ENCODE data around the gene GYPC.

GYPC gene

GRCh38 chr2:126652323-126652891, 3.6 kb upstream of the GYPC start:
- no peak for DNase-seq

DNA sequence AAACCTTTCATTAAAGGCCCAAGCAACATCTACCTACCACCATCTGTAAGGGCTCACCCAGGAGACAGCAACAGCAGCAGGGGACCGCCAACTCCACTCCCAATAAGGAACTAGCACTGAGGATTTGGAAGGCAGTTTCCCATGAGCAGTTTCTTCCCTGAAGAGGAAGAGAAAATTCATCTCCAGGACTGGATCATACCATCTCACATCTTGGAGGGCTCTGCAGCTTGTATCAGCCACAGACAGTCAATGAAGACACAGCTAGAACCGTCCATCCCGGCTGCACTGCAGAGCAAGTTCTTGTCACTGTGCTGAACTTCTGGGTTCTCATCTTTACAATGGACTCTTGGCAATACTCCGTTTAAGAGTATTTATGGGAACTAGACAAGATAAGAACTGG, 2.8 kb upstream of the GYPC start:
- DNase-seq: no peak

- DNase-seq: no peak
Observed at GRCh38 chr2:126653761-126654160, 2.2 kb upstream of the GYPC start.

- DNase-seq: no peak
Observed at GRCh38 chr2:126655051-126655450, 907 bp upstream of the GYPC start.

DNA sequence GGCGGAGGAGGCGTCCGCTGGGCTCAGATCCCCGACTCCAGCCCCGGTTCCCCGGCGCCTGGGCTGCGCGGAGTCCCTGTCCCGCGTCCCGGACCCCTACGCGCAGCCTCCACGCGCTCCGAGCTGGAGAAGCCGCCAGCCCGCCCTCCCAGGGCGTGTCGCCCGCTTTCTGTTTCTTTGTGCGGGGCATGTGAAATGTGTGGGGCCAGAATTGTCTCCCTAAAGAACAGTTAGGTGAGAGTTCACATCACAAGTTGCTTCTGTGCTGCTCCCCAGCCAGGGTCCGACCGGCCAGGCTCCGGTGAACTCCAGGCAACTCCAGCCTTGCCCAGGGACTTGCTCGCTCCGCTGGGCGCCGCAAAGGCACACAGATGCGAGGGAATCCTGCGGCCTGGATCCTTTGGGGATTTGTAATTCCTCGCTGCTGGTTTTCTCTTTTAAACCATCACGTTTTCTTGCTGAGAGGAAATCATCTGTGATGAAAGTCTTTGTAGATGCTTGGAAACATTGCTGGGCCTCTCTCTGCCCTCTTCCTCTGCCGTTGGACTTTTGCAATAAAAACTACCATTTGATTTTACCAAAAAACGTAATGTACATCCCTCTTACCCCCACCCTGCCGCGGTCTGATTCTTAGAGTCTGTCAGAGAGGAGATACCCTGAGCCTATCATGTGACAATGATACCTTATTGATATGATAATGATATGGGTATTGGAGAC, 631 bp downstream of the GYPC start:
- DNase-seq: no peak

- no peak for DNase-seq
Observed at GRCh38 chr2:126657148-126657635, 1.2 kb downstream of the GYPC start.

- no peak for DNase-seq
Observed at GRCh38 chr2:126657636-126658318, 1.8 kb downstream of the GYPC start.

GRCh38 chr2:126658319-126658904, 2.5 kb downstream of the GYPC start:
- DNase-seq: no peak

DNA sequence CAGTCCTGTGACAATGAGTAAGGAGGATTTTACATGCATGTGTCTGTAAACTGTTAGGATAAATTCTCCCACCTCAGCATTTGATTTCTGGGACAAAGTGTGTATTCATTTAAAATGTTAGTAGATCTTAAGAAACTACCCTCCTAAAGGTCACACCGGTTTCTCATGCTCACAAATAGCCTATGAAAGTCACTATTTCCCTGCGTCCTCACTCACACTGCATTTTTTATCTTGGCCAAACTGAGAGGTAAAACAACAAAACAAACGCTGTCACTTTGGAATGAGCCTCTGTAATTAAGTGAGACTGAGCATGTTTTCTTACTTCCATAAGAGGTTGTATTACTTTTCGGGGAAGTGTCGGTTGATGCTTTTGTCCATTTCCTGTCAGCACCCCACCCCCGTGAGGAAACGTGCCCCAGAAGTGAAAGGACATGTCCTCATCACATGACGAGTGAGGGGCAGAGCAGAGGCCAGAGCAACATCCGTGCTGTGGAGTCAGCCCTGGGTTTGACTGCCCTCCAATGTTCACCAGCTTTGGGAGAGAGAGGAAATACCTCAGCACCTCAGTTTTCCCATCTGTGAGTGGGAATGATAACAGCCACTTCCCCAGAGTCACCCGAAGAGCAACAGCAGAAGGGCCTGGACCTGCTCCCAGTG, 3.1 kb downstream of the GYPC start:
- no peak for DNase-seq

DNA sequence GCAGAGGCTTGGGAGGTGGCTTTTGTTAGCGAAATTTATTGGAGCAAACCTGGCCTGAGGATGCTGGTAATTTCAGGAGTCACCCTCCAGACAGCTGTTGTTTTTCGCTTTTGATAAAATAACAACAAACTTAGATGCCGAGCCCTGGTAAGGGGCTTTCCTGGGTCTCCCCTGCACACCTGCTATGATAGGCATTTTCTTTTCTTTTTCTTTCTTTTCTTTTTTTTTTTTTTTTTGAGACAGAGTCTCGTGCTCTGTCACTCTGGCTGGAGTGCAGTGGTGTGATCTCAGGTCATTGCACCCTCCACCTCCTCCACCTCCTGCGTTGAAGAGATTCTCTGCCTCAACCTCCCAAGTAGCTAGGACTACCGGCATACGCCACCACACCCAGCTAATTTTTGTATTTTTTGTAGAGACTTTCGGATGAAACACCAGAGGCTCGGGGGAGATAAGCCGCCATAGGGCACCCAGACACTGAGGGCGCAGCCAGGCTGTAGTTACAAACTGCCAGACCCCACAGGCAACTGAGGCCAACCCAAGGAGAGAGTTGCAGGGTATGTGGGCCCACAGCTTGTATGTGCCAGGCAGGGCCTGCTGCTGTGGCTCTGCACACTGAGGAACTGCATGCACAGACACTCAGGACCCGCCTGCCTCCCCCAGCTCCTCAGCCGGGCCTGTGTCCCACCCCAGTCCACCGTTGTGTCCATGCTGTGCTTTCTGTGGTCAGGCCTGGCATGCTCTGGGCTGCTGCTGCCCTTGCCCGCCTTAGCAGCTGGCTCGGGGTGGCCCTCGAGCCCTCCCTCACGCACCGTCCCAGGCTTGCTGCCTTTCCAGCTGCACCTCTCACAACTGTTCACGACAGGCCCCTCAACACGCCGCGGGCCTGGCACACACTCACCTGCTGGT, 3.9 kb downstream of the GYPC start:
- DNase-seq: no peak

- DNase-seq: no peak
Observed at GRCh38 chr2:126660971-126661370, 5.0 kb downstream of the GYPC start.

DNA sequence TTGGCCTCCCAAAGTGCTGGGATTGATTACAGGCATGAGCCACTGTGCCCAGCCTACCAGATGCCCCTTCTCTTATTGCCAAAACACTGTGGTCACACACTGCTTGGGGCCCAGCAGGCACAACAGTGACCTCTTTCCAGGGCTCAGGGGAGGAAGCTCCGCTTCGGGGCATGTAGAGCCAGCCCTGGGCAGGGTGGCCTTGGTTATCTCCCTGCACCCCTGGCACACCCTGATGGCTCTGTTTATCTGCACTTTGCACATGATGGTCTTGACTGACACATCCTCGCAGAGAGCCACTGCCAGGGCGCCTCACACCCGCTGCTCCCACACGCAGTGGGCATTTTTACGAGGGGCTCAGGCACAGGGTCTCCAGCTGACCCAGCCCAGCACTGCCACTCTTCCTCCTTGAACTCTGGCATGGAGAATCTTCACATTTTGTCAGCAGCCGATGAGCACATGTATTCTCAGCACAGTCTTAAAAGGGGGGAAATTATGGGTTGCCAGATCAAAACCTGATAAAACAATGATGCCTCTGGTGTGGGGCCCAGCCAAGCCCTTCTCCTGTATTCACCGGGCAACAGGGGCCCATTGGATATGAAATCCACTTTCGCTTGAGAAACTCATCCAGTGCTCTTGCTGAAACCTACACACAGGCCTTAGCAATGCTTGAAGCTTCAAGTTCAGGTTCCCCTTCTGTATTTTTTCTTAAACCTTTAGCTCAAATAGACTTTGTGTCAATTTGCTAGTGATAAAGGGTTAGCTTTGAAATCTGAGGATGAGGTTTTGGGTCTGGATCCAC, 5.9 kb downstream of the GYPC start:
- DNase-seq: no peak

GRCh38 chr2:126662621-126663020, 6.7 kb downstream of the GYPC start:
- DNase-seq: no peak

GRCh38 chr2:126663184-126663963, 7.4 kb downstream of the GYPC start:
- no peak for DNase-seq

DNA sequence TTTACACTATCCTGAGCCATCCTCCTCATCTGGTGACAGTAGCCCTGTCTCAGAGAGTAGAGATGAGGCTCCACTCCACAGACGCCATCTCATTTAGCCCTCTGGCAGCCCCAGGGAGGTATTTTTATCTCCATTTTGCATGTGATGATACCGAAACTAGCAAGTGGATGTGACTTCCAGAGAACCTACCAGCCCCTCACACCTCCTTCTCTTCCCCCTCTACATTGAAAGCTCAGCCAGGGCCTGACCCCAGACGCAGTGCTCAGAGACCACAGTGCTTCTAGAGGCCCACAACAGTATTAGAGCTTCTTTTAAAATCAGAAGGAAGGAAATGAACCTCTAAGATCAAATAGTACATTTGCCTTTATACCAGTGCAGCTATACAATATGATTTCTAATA, 8.3 kb downstream of the GYPC start:
- no peak for DNase-seq

DNA sequence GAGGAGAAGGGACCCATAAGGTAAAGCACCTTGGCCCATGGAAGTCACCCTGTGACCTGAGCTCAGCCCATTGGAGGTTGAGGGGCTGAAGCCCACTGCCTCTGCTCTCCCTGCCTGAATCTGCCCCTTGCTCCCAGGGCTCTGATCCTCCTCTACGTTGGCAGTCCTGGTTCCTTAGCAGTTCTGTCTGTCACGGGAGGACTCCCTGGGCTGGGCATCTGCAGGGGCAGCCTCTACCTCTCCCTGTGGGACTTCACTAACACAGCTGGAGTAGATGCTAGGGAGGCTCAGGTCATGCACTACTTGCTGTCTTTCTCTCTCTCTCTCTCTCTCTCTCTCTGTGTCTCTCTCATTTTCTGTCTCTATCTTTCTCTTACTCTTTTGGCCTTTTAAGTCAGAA, 8.7 kb downstream of the GYPC start:
- no peak for DNase-seq

GRCh38 chr2:126665483-126665882, 9.5 kb downstream of the GYPC start:
- DNase-seq: no peak

DNA sequence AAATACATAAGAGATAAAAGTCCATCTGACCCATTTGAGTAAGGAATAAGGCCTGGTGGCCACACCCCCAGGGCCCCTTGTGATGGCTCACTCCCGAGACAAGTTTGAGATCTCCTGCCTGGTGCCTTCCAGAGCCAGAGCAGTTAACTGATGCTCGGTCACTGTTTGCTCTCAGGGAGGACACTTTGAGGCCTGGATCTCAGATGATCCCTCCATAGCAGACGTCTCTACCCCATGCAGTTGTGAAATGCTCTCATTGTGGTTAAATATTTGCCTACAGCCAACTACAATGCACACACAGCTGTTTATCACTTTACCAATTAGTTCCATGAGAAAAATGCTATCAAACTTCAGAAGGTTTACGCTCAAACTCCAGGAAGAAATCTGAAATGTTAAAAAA, 12.3 kb downstream of the GYPC start:
- no peak for DNase-seq

- no peak for DNase-seq
Observed at GRCh38 chr2:126669772-126670171, 13.8 kb downstream of the GYPC start.

- no peak for DNase-seq
Observed at GRCh38 chr2:126671488-126671887, 15.5 kb downstream of the GYPC start.

Measured in NCI-H2081 treated with DMSO at 0.1 percent for 48 hours (cell line).